PC-3 (cell line): ENCODE measurements around the gene PPARD.

Experiments
- CTCF ChIP-seq: fragments of 300-600 bp; sonication (generic); conservative IDR thresholded peaks from 2 replicates; pipeline ENCODE4 v1.5.1; 2017; ENCODE audit warnings: antibody characterized with exemption, low read depth, mild to moderate bottlenecking, low read length
- EZH2phosphoT487 ChIP-seq: fragments of 300-600 bp; sonication (generic); IDR thresholded peaks from 2 replicates; pipeline ENCODE4 v1.6.1; 2018; ENCODE audit warnings: mild to moderate bottlenecking, antibody characterized with exemption, low read length, borderline replicate concordance

GRCh38 chr6:35358086-35358485, 15.7 kb downstream of the PPARD start:
- TF ChIP-seq CTCF (no peak), EZH2phosphoT487 (no peak)
